Lower leg skin (tissue), 4 donors: Measurements from ENCODE around the gene MRPL57. TPM values are rescaled to one million over a fixed set of nuclear protein-coding genes. Genes with fewer than 3 reads are reported as not detected.
"Not testable (repeated sequence)": the region's sequence is repeated elsewhere in the genome, so short reads cannot be mapped to it uniquely, and the experiment has no call there.

Experiments used
- DNase-seq, 2 donors: peaks; one replicate each; pipeline ENCODE4 v3.0.0-alpha.2; 2019; ENCODE audit warnings: low spot score in 2 of 2
- H3K4me3 ChIP-seq: fragments of 200-600 bp; sonication (generic); 2 replicates; pipeline ENCODE4 v1.5.1; 2017; ENCODE audit warnings: mild to moderate bottlenecking, low read depth; ENCODE audit not compliant: poor library complexity, severe bottlenecking
- CTCF ChIP-seq, 3 donors: fragments of 450-650 bp; IDR thresholded peaks; one replicate each; pipeline ENCODE4 v1.5.1; 2016; ENCODE audit warnings: antibody characterized with exemption in 3 of 3, mild to moderate bottlenecking in 3 of 3, moderate library complexity in 2 of 3
- POLR2A ChIP-seq, 2 donors: fragments of 450-650 bp; IDR thresholded peaks; one replicate each; pipeline ENCODE4 v1.6.1; 2016 to 2017; ENCODE audit warnings: antibody characterized with exemption in 2 of 2, mild to moderate bottlenecking in 1 of 2, moderate library complexity in 1 of 2
- WGBS, 2 donors: methylation state at CpG; one replicate each; pipeline ENCODE4 v1.1.5; 2018; 5-methylcytosine and 5-hydroxymethylcytosine counted together
- intact Hi-C: fragments of 100-400 bp; cut with DNase I; formaldehyde crosslinking; loops from one replicate; pipeline ENCODE4 v1.15.0; 2023; ENCODE audit warnings: low total_unique reads
- total RNA-seq, 4 donors: library from RNA; depleted of rRNA; stranded (reverse); fragments of >200 nt; gene quantifications; one replicate each; pipeline ENCODE4 v1.1.0, GENCODE V29; 2016

Gene MRPL57
- total RNA-seq, 4 donors from 2014 or later: 27.2 to 42.1 (median 29.8) TPM

DNA sequence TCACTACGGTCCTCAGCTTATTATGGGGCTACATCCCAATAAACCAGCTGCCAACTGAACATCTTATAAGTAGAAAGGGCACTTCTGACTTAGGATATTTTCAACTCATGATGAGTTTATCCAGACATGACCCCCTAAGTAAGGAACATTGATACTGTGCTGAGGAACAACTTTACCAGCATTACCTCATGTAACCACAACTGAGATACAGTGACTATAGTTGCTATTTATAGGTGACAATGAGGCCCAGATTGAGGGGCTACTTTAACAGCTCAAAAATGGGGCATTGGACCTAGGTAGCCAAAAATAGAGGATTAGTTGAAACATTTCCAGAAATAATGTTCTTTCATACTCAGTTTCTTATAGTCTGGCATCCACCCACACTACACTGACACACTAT is 26.9 kb upstream of the MRPL57 start:
- 45 to 48% methylated on average over 1 of the region's 1 CpG for WGBS, 2 donors
- intact Hi-C loops: no loop called here
- TF ChIP-seq CTCF (IDR thresholded peaks at IDR 0.05) (no peak), POLR2A (IDR thresholded peaks at IDR 0.05) (no peak)
- no peak for DNase-seq
- H3K4me3 ChIP-seq: no peak overlapping the region

DNA sequence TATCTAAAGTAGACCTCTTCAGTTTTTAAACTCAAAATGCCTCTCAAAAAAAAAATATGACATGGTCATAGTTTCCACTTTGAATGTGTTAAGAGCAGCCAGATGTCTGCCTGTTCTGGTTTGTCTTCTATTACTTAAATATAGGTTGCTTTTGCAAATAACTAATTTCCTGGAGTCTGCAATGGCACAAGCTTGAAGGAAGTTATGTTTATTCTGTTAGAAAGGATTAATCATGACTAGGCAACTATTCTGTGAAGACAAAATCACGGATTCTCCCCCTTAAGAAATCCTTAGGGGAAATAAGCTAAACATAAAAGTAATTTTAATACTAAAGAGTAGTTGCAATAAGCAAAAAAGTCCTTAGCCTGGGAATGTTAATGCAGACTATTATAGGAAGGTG is 26.4 kb upstream of the MRPL57 start:
- DNase-seq: no peak
- intact Hi-C loops: no loop called here
- 69 to 76% methylated on average over 1 of the region's 1 CpG for WGBS, 2 donors
- TF ChIP-seq POLR2A (IDR thresholded peaks at IDR 0.05): no peak
- TF ChIP-seq CTCF (IDR thresholded peaks at IDR 0.05): no peak
- no peak overlapping the region for H3K4me3 ChIP-seq

GRCh38 chr13:21152251-21152899 is 24.1 kb upstream of the MRPL57 start:
- WGBS, 2 donors: 86 to 90% methylated on average over 8 of the region's 8 CpGs
- no peak for TF ChIP-seq POLR2A (IDR thresholded peaks at IDR 0.05)
- no peak for TF ChIP-seq CTCF (IDR thresholded peaks at IDR 0.05)
- intact Hi-C loops: no loop called here
- H3K4me3 ChIP-seq: no peak overlapping the region
- DNase-seq: no peak

GRCh38 chr13:21164631-21165030 is 11.8 kb upstream of the MRPL57 start:
- no peak for DNase-seq
- intact Hi-C loops: no loop called here
- H3K4me3 ChIP-seq: no peak overlapping the region
- WGBS, 2 donors: 76 to 84% methylated on average over 4 of the region's 4 CpGs
- TF ChIP-seq CTCF (IDR thresholded peaks at IDR 0.05) (no peak), POLR2A (IDR thresholded peaks at IDR 0.05) (no peak)

DNA sequence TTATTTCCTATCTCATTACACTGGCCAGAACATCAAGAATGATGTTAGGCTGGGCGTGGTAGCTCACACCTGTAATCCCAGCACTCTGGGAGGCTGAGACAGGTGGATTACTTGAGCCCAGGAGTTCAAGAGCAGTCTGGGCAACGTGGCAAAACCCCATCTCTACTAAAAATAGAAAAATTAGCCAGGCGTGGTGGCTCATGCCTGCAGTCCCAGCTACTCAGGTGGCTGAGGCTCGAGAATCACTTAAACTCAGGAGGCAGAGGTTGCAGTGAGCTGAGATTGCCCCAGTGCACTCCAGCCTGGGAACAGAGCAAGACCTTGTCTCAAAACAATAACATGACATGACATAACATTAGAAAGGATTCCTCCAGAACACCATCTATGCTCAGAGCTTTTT is 10.9 kb upstream of the MRPL57 start:
- DNase-seq, H3K4me3 ChIP-seq, intact Hi-C loops: not testable (repeated sequence)
- 85 to 89% methylated on average over 4 of the region's 4 CpGs for WGBS, 2 donors

GRCh38 chr13:21171420-21171819 is 5.0 kb upstream of the MRPL57 start:
- no peak for DNase-seq
- WGBS, 2 donors: 96 to 97% methylated on average over 9 of the region's 9 CpGs
- H3K4me3 ChIP-seq: no peak overlapping the region
- no peak for TF ChIP-seq POLR2A (IDR thresholded peaks at IDR 0.05)
- no peak for TF ChIP-seq CTCF (IDR thresholded peaks at IDR 0.05)
- intact Hi-C loops: no loop called here

DNA sequence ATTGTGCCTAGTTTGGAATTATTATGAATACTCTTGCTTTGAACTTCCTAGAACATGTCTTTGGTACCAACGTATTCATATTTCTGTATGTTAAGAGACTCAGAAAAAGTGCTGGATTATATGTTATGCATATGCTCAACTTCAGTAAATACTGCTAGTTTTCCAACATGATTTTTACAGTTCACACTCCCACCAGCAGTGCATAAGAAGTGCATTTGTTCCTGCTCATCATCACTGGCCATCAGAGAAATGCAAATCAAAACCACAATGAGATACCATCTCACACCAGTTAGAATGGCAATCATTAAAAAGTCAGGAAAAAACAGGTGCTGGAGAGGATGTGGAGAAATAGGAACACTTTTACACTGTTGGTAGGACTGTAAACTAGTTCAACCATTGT is 2.7 kb upstream of the MRPL57 start:
- intact Hi-C loops, DNase-seq, H3K4me3 ChIP-seq: not testable (repeated sequence)
- WGBS, 2 donors: 0% methylated on average over 1 of the region's 1 CpG
